ENCODE measurements around the gene EPN1. TPM values are rescaled to one million over a fixed set of nuclear protein-coding genes. Genes with fewer than 3 reads are reported as not detected.
"Not testable (repeated sequence)": the region's sequence is repeated elsewhere in the genome, so short reads cannot be mapped to it uniquely, and the experiment has no call there.

EPN1 gene
- total and polyA plus RNA-seq, 11 donors = 125 to 377 (median 188) TPM

- intact Hi-C loops (cut with DNase I) = no loop called here
- TF ChIP-seq POLR2A (IDR thresholded peaks at IDR 0.05) (no peak), CTCF (IDR thresholded peaks at IDR 0.05) (no peak)
- Histone ChIP-seq H3K36me3 (no peaks in the 10 kb centered on the region), H3K4me1 (no peaks in the 10 kb centered on the region), H3K4me3 (no peak overlapping the region), H3K9me3 (no peaks in the 10 kb centered on the region), H3K27ac (no peak overlapping the region), H3K27me3 (peaks cover 0 to 28% (median 5%) of the 10 kb centered on the region in 9 donors)
- WGBS, 4 donors = 64 to 74% (median 72%) methylated on average over 12 to 18 of the region's 18 CpGs
- ATAC-seq (no peak), DNase-seq (no peak)
These were observed 36.7 kb downstream of the EPN1 start for GRCh38 chr19:55711719-55712118.

GRCh38 chr19:55712804-55713631, 38.0 kb downstream of the EPN1 start:
- TF ChIP-seq POLR2A (IDR thresholded peaks at IDR 0.05) (no peak), CTCF (IDR thresholded peaks at IDR 0.05) (no peak)
- WGBS, 4 donors = 75 to 85% (median 85%) methylated on average over 2 of the region's 3 CpGs
- no peak for ATAC-seq
- H3K4me3 ChIP-seq = no peak overlapping the region
- DNase-seq = no peak
- no peaks in the 10 kb centered on the region for H3K4me1 ChIP-seq
- H3K9me3 ChIP-seq = no peaks in the 10 kb centered on the region
- H3K36me3 ChIP-seq = no peaks in the 10 kb centered on the region
- no peak overlapping the region for H3K27ac ChIP-seq
- peaks cover 3 to 41% (median 11%) of the 10 kb centered on the region in 9 donors for H3K27me3 ChIP-seq
- intact Hi-C loops (cut with DNase I) = no loop called here

GRCh38 chr19:55716531-55716930, 41.5 kb downstream of the EPN1 start:
- Histone ChIP-seq H3K27me3 (peaks cover 6 to 75% (median 28%) of the 10 kb centered on the region in 9 donors), H3K4me3 (no peak overlapping the region), H3K9me3 (peaks cover 0 to 11% (median 0%) of the 10 kb centered on the region in 12 donors), H3K4me1 (no peaks in the 10 kb centered on the region), H3K27ac (no peak overlapping the region), H3K36me3 (no peaks in the 10 kb centered on the region)
- DNase-seq (no peak), ATAC-seq (no peak)
- WGBS, 4 donors = 79 to 89% (median 84%) methylated on average over 15 of the region's 15 CpGs
- no peak for TF ChIP-seq POLR2A (IDR thresholded peaks at IDR 0.05)
- TF ChIP-seq CTCF (IDR thresholded peaks at IDR 0.05) = no peak
- intact Hi-C loops (cut with DNase I) = no loop called here

GRCh38 chr19:55717251-55717650, 42.2 kb downstream of the EPN1 start:
- ATAC-seq (no peak), DNase-seq (no peak)
- intact Hi-C loops (cut with DNase I) = no loop called here
- Histone ChIP-seq H3K36me3 (no peaks in the 10 kb centered on the region), H3K27ac (no peak overlapping the region), H3K27me3 (peaks cover 6 to 83% (median 28%) of the 10 kb centered on the region in 9 donors), H3K4me3 (no peak overlapping the region), H3K4me1 (no peaks in the 10 kb centered on the region), H3K9me3 (peaks cover 0 to 18% (median 0%) of the 10 kb centered on the region in 12 donors)
- 60 to 77% (median 71%) methylated on average over 11 of the region's 11 CpGs for WGBS, 4 donors
- TF ChIP-seq CTCF (IDR thresholded peaks at IDR 0.05) (no peak), POLR2A (IDR thresholded peaks at IDR 0.05) (no peak)

GRCh38 chr19:55717879-55718711, 43.1 kb downstream of the EPN1 start:
- peaks cover 6 to 88% (median 28%) of the 10 kb centered on the region in 9 donors for H3K27me3 ChIP-seq
- DNase-seq; H3K4me1 ChIP-seq; ATAC-seq; H3K36me3 ChIP-seq; H3K27ac ChIP-seq; H3K4me3 ChIP-seq; intact Hi-C loops (cut with DNase I): not testable (repeated sequence)
- H3K9me3 ChIP-seq = peaks cover 0 to 19% (median 0%) of the 10 kb centered on the region in 12 donors
- 11 to 37% (median 21%) methylated on average over 13 of the region's 13 CpGs for WGBS, 4 donors

All from heart left ventricle (tissue), 16 donors.